Heart left ventricle (tissue), 16 donors: ENCODE measurements around the gene RAD51C. TPM values are rescaled to one million over a fixed set of nuclear protein-coding genes. Genes with fewer than 3 reads are reported as not detected.

Experiments used
- ATAC-seq, 4 donors: fragments of 200-7000 bp; cut with Tn5 transposase; one replicate each; pipeline ENCODE4 v1.9.1; 2020 to 2022; ENCODE audit warnings: moderate library complexity in 4 of 4, mild to moderate bottlenecking in 3 of 4, moderate number of reproducible peaks in 1 of 4
- DNase-seq, 5 donors: peaks; one replicate each; pipeline ENCODE4 v3.0.0-alpha.2; 2020
- H3K27ac ChIP-seq, 12 donors: fragments of 200-600 bp; sonication (generic) in 4 of 12; one replicate each; pipeline versions ENCODE4 v1.5.0 to v1.8.0; 2016 to 2022; ENCODE audit warnings: mild to moderate bottlenecking in 2 of 12
- H3K27me3 ChIP-seq, 9 donors: fragments of 200-600 bp; sonication (generic) in 2 of 9; one replicate each; pipeline versions ENCODE4 v1.5.1 to v1.8.0; 2016 to 2022; ENCODE audit warnings: mild to moderate bottlenecking in 3 of 9
- H3K36me3 ChIP-seq, 9 donors: fragments of 200-600 bp; sonication (generic) in 2 of 9; one replicate each; pipeline versions ENCODE4 v1.5.0 to v1.8.0; 2018 to 2022; ENCODE audit warnings: mild to moderate bottlenecking in 2 of 9
- H3K4me1 ChIP-seq, 12 donors: fragments of 200-600 bp; sonication (generic) in 4 of 12; one replicate each; pipeline versions ENCODE4 v1.5.0 to v1.8.0; 2016 to 2022; ENCODE audit warnings: mild to moderate bottlenecking in 3 of 12
- H3K4me3 ChIP-seq, 12 donors: fragments of 200-600 bp; sonication (generic) in 4 of 12; one replicate each; pipeline versions ENCODE4 v1.5.0 to v1.8.0; 2017 to 2022; ENCODE audit warnings: mild to moderate bottlenecking in 9 of 12, moderate library complexity in 4 of 12
- H3K9me3 ChIP-seq, 12 donors: fragments of 200-600 bp; sonication (generic) in 4 of 12; one replicate each; pipeline versions ENCODE4 v1.5.0 to v1.8.0; 2016 to 2022; ENCODE audit warnings: mild to moderate bottlenecking in 1 of 12
- POLR2A ChIP-seq, 2 donors: fragments of 450-650 bp; IDR thresholded peaks; one replicate each; pipeline ENCODE4 v1.6.1; 2017; ENCODE audit warnings: antibody characterized with exemption in 2 of 2, mild to moderate bottlenecking in 2 of 2, moderate library complexity in 2 of 2
- WGBS, 4 donors: extraction: QIAGEN DNeasy Blood & Tissue Kit in 2 of 4; methylation state at CpG; one replicate each; pipeline versions ENCODE4 v1.1.5 to v1.1.7; 2013 to 2018; 5-methylcytosine and 5-hydroxymethylcytosine counted together
- intact Hi-C, 10 donors: fragments of 100-400 bp; cut with DNase I; formaldehyde crosslinking; loops; one replicate each; pipeline versions ENCODE4 v1.11.1 to v1.14.2; 2022
- polyA plus RNA-seq, 2 donors: library from polyadenylated mRNA; stranded (reverse); fragments of 200-250 nt; gene quantifications; one replicate each; pipeline ENCODE4 v1.2.3, GENCODE V29; 2013
- total RNA-seq, 9 donors: library from RNA; depleted of rRNA in 2 of 9; stranded (reverse); fragments of >200 nt in 2 of 9; fragmentation: NEBNext Ultra II Directional in 3 of 9; extraction: Animal tissue kit (Norgen Biotek cat#: 25700) in 3 of 9; gene quantifications; one replicate each; pipeline versions ENCODE4 v1.1.0 to v1.2.4, GENCODE V29; 2016 to 2023
- TF ChIP-seq, protein P1 (sequence below), 12 donors: fragments of 200-600 bp; sonication (generic) in 4 of 12; IDR thresholded peaks; one replicate each; pipeline versions ENCODE4 v1.5.0 to v1.8.0; 2018 to 2022; ENCODE audit warnings: antibody characterized with exemption in 12 of 12, mild to moderate bottlenecking in 5 of 12
- donor health status: ischemic (EF 13 %, LVEDD 7.1; RV severe dilation, severe dysfunction).
- donor health status: healthy with polysubstance abuse.
- donor health status: DM: no; HTN: yes; CAD: no.
- donor health status: DM: no; HTN: no; CAD: no.
- donor health status: ischemic (EF 25% LVEDD 6.9; RV normal size, moderate dysfunction).
- donor health status: ischemic (EF 25% LVEDD 5.7; RV mildly dilated, moderate dysfunction).
- donor health status: healthy.
- donor health status: DM: yes; HTN: yes; CAD: no.
- donor health status: ischemic (EF 35%, LVEDD 5.7; RV mildly dilated, moderate dysfunction).
- donor health status: nonischemic (EF 11% LVEDD 7.7; RV severe dilation, severe dysfunction).
- donor health status: DM: yes; HTN: yes; CAD: no.
- donor health status: PGD.
- donor health status: ischemic (EF 29% LVEDD 5.4; RV normal size, mild dysfunction).
- donor health status: nonischemic (EF 23%, LVEDD 6.1; RV moderate dilation, normal function).

Gene RAD51C
- total and polyA plus RNA-seq, 11 donors: 17.1 to 48.9 (median 39.6) TPM

DNA sequence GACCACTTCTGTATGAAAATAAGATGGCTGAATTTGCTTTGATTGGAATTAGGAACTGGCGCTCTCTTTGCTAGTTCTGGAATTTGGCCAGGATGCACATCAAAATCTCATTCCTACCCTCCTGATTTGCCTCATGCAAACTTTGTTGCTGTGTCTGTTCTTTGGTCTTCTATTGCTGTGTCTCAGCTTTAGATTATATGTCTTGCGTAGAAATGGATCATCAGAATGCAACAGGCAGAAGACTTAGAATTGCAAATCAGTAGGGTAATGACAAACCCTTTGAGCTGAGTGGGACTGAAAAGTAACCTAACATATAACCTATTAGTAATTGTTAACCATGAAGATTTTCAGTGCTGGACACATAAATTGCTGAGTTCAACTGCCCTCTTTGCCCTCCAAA lies 30.3 kb downstream of the RAD51C start:
- no peak overlapping the region for H3K4me3 ChIP-seq
- DNase-seq (no peak), ATAC-seq (no peak)
- TF ChIP-seq, protein P1, sequence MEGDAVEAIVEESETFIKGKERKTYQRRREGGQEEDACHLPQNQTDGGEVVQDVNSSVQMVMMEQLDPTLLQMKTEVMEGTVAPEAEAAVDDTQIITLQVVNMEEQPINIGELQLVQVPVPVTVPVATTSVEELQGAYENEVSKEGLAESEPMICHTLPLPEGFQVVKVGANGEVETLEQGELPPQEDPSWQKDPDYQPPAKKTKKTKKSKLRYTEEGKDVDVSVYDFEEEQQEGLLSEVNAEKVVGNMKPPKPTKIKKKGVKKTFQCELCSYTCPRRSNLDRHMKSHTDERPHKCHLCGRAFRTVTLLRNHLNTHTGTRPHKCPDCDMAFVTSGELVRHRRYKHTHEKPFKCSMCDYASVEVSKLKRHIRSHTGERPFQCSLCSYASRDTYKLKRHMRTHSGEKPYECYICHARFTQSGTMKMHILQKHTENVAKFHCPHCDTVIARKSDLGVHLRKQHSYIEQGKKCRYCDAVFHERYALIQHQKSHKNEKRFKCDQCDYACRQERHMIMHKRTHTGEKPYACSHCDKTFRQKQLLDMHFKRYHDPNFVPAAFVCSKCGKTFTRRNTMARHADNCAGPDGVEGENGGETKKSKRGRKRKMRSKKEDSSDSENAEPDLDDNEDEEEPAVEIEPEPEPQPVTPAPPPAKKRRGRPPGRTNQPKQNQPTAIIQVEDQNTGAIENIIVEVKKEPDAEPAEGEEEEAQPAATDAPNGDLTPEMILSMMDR (IDR thresholded peaks at IDR 0.05): no peak
- no peak for TF ChIP-seq POLR2A (IDR thresholded peaks at IDR 0.05)
- H3K9me3 ChIP-seq: no peaks in the 10 kb centered on the region
- H3K4me1 ChIP-seq: no peaks in the 10 kb centered on the region
- H3K27ac ChIP-seq: no peak overlapping the region
- intact Hi-C loops: no loop called here
- 94 to 100% (median 98%) methylated on average over 2 of the region's 2 CpGs for WGBS, 4 donors
- H3K27me3 ChIP-seq: no peaks in the 10 kb centered on the region
- H3K36me3 ChIP-seq: peaks cover 0 to 67% (median 44%) of the 10 kb centered on the region in 9 donors

DNA sequence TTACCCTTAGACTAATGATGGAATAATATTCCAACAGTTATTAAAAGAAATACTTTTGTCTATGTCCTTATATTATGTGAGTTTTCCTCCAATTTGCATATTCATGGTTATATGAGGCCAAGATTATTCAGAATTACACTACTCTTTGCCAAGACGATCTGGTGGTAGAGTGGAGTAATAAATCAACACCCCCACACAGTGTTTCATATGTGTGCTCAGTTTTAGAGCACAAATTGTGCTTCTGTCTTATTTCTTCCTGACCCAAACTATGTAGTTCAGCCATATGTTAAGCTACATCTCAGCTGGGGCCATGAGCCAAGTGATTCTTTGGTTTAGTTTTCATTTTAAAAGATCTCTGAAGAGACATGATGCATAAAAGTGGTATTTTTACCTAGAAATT lies 36.4 kb downstream of the RAD51C start:
- no peaks in the 10 kb centered on the region for H3K27me3 ChIP-seq
- intact Hi-C loops: no loop called here
- H3K4me3 ChIP-seq: no peak overlapping the region
- H3K4me1 ChIP-seq: no peaks in the 10 kb centered on the region
- H3K36me3 ChIP-seq: peaks cover 0 to 65% (median 23%) of the 10 kb centered on the region in 9 donors
- DNase-seq (no peak), ATAC-seq (no peak)
- no peak overlapping the region for H3K27ac ChIP-seq
- no peaks in the 10 kb centered on the region for H3K9me3 ChIP-seq
- 43 to 73% (median 55%) methylated on average over 1 of the region's 1 CpG for WGBS, 4 donors
- TF ChIP-seq, protein P1 (IDR thresholded peaks at IDR 0.05): no peak
- no peak for TF ChIP-seq POLR2A (IDR thresholded peaks at IDR 0.05)

DNA sequence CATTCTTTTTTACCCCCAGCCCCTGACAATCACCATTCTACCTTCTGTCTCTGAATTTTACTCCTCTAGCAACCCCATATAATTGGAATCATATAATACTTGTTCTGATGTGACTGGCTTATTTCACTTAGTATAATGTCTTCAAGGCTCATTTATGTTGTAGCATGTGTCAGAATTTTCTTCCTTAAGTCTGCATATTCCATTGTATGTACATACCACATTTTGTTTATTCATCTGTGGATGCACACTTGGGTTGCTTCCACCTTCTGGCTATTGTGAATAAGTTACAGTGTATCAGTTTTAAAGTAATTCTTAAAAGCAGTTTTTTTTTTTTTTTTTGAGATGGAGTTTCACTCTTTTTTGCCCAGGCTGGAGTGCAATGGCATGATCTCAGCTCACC lies 38.5 kb downstream of the RAD51C start:
- TF ChIP-seq, protein P1 (IDR thresholded peaks at IDR 0.05): no peak
- no peak for TF ChIP-seq POLR2A (IDR thresholded peaks at IDR 0.05)
- H3K4me1 ChIP-seq: no peaks in the 10 kb centered on the region
- H3K4me3 ChIP-seq: no peak overlapping the region
- H3K36me3 ChIP-seq: peaks cover 0 to 60% (median 13%) of the 10 kb centered on the region in 9 donors
- no peak for DNase-seq
- no peaks in the 10 kb centered on the region for H3K9me3 ChIP-seq
- H3K27ac ChIP-seq: no peak overlapping the region
- ATAC-seq: no peak
- H3K27me3 ChIP-seq: no peaks in the 10 kb centered on the region
- intact Hi-C loops: no loop called here

DNA sequence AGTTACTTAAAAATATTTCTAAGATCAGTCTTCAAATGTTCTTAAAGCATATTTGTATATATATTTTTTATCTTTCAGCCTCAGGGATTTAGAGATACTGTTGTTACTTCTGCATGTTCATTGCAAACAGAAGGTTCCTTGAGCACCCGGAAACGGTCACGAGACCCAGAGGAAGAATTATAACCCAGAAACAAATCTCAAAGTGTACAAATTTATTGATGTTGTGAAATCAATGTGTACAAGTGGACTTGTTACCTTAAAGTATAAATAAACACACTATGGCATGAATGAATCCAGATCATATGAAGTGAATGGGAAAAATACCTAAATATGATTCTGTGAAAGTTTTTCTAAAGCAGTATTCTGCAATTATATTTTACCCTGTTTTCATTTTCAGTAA lies 41.6 kb downstream of the RAD51C start:
- Histone ChIP-seq H3K36me3 (peaks cover 0 to 53% (median 11%) of the 10 kb centered on the region in 9 donors), H3K27ac (no peak overlapping the region), H3K27me3 (no peaks in the 10 kb centered on the region), H3K4me3 (no peak overlapping the region), H3K9me3 (no peaks in the 10 kb centered on the region), H3K4me1 (no peaks in the 10 kb centered on the region)
- WGBS, 4 donors: 92 to 96% (median 94%) methylated on average over 3 of the region's 3 CpGs
- intact Hi-C loops: no loop called here
- TF ChIP-seq POLR2A (IDR thresholded peaks at IDR 0.05): no peak
- TF ChIP-seq, protein P1 (IDR thresholded peaks at IDR 0.05): no peak
- DNase-seq: no peak
- no peak for ATAC-seq
